Activated B cell treated with CpG ODN at 0.5 μM for 24 hours (primary cell): ENCODE measurements around the gene MGAT5. TPM values are rescaled to one million over a fixed set of nuclear protein-coding genes. Genes with fewer than 3 reads are reported as not detected.

ENCODE experiments used
- ATAC-seq: fragments of 200-7000 bp; cut with Tn5 transposase; one replicate; pipeline ENCODE4 v1.10.0; 2021; ENCODE audit warnings: low read depth, mild to moderate bottlenecking, moderate library complexity
- CTCF ChIA-PET: fragments of 350-600 bp; sonication (Branson Sonifier 250); formaldehyde crosslinking; loops from one replicate; lab custom pipeline; 2021; ENCODE audit warnings: antibody characterized with exemption; lab: Charles Lee
- POLR2A ChIA-PET: fragments of 350-600 bp; sonication (Branson Sonifier 250); formaldehyde crosslinking; loops from one replicate; lab custom pipeline; 2021; ENCODE audit warnings: antibody characterized with exemption; lab: Charles Lee
- DNase-seq: peaks from one replicate; pipeline ENCODE4 v3.0.0; 2022
- H3K27ac Mint-ChIP-seq: one replicate; pipeline ENCODE4 v1.8.0; 2020; ENCODE audit warnings: mixed read lengths
- H3K27me3 Mint-ChIP-seq: one replicate; pipeline ENCODE4 v1.8.0; 2021; ENCODE audit warnings: mixed read lengths
- H3K36me3 Mint-ChIP-seq: one replicate; pipeline ENCODE4 v1.8.0; 2021; ENCODE audit warnings: low read depth, mixed read lengths
- H3K4me1 Mint-ChIP-seq: one replicate; pipeline ENCODE4 v1.8.0; 2021; ENCODE audit warnings: mixed read lengths
- H3K4me3 Mint-ChIP-seq: one replicate; pipeline ENCODE4 v1.8.0; 2020; ENCODE audit warnings: mild to moderate bottlenecking, mixed read lengths
- H3K9me3 Mint-ChIP-seq: one replicate; pipeline ENCODE4 v1.8.0; 2020; ENCODE audit warnings: mixed read lengths
- intact Hi-C: fragments of 100-400 bp; cut with micrococcal nuclease; formaldehyde crosslinking; loops from one replicate; pipeline ENCODE4 v1.15.1; 2024
- total RNA-seq: library from RNA; stranded (reverse); gene quantifications from 2 replicates; pipeline ENCODE4 v1.2.3, GENCODE V29; 2022
- TF ChIP-seq, protein P1 (sequence below): fragments of 200-600 bp; IDR thresholded peaks from one replicate; pipeline ENCODE4 v1.8.0; 2022; ENCODE audit warnings: antibody characterized with exemption, mild to moderate bottlenecking

The MGAT5 gene
- total RNA-seq, 1 donor from 2014 or later: 66.7 TPM

DNA sequence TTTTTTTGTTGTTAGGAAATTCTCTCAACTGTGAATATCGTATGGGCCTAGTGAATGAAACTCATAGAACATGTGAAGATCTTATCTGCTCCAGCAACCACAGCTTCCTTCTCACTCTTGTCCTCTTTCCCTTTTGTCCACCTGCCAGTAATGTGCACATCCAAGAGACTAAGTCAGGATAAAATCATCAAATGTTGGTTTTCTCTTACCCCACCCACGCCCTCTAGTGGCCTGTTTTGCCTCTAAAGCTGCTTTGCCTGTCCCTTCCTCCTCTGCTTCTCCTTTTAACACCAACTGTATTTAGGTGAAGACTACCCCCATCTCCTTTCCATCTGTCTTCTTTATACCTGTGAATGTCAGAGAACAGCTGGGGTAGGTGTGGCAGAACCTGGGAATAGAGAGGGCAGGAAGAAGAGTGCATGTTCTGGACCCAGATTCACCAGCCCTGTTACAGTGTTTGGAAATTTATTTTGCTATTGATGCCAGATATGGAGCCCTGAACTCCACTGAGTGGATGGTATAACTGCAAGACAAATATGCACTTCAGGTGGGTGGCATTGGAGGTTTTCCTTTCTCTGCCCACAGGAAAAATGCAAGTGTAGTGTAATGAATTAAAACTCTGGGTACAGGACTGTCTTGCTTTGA lies 8.4 kb upstream of the MGAT5 start:
- intact Hi-C loops: loop anchor here (1.0 to 5.0 kb wide), 6 partner anchors 15 to 167 kb away; no protein-coding TSS in a partner anchor
- ATAC-seq (peak; percentile 35), DNase-seq (peak; percentile 43)
- Mint-ChIP-seq H3K4me1 (peaks cover 95% of the 10 kb centered on the region), H3K9me3 (no peaks in the 10 kb centered on the region), H3K27me3 (no peaks in the 10 kb centered on the region), H3K4me3 (peak overlapping the region; percentile 58), H3K36me3 (no peaks in the 10 kb centered on the region), H3K27ac (peak overlapping the region; percentile 75)
- TF ChIP-seq, protein P1, sequence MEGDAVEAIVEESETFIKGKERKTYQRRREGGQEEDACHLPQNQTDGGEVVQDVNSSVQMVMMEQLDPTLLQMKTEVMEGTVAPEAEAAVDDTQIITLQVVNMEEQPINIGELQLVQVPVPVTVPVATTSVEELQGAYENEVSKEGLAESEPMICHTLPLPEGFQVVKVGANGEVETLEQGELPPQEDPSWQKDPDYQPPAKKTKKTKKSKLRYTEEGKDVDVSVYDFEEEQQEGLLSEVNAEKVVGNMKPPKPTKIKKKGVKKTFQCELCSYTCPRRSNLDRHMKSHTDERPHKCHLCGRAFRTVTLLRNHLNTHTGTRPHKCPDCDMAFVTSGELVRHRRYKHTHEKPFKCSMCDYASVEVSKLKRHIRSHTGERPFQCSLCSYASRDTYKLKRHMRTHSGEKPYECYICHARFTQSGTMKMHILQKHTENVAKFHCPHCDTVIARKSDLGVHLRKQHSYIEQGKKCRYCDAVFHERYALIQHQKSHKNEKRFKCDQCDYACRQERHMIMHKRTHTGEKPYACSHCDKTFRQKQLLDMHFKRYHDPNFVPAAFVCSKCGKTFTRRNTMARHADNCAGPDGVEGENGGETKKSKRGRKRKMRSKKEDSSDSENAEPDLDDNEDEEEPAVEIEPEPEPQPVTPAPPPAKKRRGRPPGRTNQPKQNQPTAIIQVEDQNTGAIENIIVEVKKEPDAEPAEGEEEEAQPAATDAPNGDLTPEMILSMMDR: peak; percentile 19
- POLR2A ChIA-PET: interaction anchor here (0.6 to 4.6 kb wide), 8 partner anchors 9 to 166 kb away, joined by 3 to 63 read pairs (median 5); partner anchors contain the start of gene MGAT5
- CTCF ChIA-PET: interaction anchor here (0.7 to 5.5 kb wide), 49 partner anchors 9 to 361 kb away, joined by 3 to 121 read pairs (median 5); partner anchors contain the start of gene MGAT5

DNA sequence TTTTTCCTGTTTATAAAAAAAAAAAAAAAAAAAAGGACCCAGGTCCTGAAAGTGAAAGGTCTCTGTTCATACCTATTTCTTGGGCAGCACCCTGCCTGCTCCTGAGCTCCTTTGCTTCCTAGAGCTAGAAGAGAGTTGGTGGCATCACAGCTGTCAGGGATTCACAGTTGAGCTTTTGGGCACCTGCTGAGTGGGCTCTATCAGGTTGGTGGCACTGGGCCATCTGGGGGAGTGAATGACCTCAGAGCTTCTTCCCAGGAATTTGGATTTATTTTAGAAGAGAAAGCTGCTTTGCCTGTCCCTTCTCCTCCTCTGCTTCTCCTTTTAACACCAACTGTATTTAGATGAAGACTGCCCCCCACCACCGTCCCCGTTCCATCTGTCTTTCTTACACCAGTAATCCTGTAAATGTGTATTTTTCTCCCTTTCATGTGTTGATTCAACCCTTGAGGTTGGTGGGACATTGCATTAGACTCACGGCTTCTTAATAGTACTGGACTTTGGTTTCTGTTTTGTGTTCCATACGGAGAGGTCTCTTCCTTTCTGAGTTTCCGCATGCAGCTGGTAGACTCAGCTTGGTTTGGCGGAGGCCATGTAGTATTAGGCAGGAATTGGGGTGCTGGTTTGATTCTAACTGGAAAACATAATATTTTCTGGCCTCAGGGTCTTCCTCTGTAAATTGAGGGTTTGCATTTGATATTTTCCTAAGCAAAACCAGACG lies 7.6 kb upstream of the MGAT5 start:
- Mint-ChIP-seq H3K36me3 (no peaks in the 10 kb centered on the region), H3K9me3 (no peaks in the 10 kb centered on the region), H3K27me3 (no peaks in the 10 kb centered on the region), H3K4me3 (peak overlapping the region; percentile 61), H3K4me1 (peaks cover 98% of the 10 kb centered on the region), H3K27ac (peak overlapping the region; percentile 82)
- ATAC-seq: no peak
- DNase-seq: no peak
- intact Hi-C loops: loop anchor here (2.0 to 5.0 kb wide), 3 partner anchors 16 to 91 kb away; no protein-coding TSS in a partner anchor
- POLR2A ChIA-PET: interaction anchor here (0.6 to 4.6 kb wide), 6 partner anchors 8 to 165 kb away, joined by 3 to 63 read pairs (median 10); partner anchors contain the start of gene MGAT5
- TF ChIP-seq, protein P1: no peak
- CTCF ChIA-PET: interaction anchor here (0.7 to 5.5 kb wide), 29 partner anchors 9 to 362 kb away, joined by 3 to 121 read pairs (median 5); partner anchors contain the start of gene MGAT5

DNA sequence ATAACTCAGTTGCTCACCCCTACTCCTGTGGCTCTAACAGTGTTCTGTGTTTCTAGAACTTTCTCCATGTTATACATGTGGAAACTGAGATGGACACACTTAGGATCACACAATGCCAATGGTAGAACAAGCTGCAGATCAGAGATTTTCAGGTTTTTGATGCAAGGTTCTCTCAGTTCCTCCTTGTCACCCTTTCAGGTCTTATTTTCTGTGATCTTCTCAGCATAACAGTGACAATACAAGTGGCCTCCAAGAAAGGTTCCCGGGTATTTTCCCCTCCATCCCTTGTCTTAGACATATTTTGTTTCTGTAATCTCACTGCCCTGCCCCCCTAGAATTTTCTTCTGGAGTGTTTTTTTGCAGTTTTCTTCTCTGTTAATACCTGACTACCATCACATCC lies 6.2 kb upstream of the MGAT5 start:
- ChIA-PET CTCF (interaction anchor here (1.0 to 1.9 kb wide), 2 partner anchors 129 to 164 kb away, joined by 6 to 9 read pairs; no protein-coding TSS in a partner anchor), POLR2A (interaction anchor here (0.7 to 1.4 kb wide), 7 partner anchors 14 to 128 kb away, joined by 3 to 7 read pairs (median 3); no protein-coding TSS in a partner anchor)
- peak overlapping the region; percentile 21 for H3K4me3 Mint-ChIP-seq
- peak; percentile 15 for ATAC-seq
- intact Hi-C loops: loop anchor here (2.0 to 5.0 kb wide), 3 partner anchors 15 to 90 kb away; no protein-coding TSS in a partner anchor
- DNase-seq: no peak
- no peaks in the 10 kb centered on the region for H3K36me3 Mint-ChIP-seq
- H3K4me1 Mint-ChIP-seq: peaks cover 99% of the 10 kb centered on the region
- TF ChIP-seq, protein P1: no peak
- no peaks in the 10 kb centered on the region for H3K27me3 Mint-ChIP-seq
- H3K27ac Mint-ChIP-seq: peak overlapping the region; percentile 82
- H3K9me3 Mint-ChIP-seq: no peaks in the 10 kb centered on the region

DNA sequence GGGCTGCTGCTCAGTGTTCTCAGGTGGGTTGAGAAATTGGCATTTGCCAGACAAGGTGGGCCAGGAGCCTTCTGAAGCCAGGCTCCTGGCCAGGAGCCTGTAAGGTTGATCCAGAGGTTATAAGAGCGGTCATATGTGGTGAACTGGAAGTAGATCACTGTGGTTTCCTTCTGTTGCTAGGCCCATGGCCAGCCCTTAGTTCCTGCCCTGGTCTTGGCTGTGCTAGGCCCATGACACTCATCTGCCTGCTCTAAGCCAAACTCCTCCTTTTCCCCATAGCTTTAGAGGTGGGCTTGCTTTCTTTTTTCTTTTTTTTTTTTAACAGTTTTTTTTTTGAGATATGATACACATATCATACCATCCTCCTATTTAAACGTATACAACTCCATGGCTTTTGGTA lies 5.0 kb upstream of the MGAT5 start:
- CTCF ChIA-PET: interaction anchor here (1.9 kb wide), 1 partner anchor 131 kb away, joined by 9 read pairs; no protein-coding TSS in a partner anchor
- intact Hi-C loops: loop anchor here (5.0 kb wide), 2 partner anchors 42 to 88 kb away; no protein-coding TSS in a partner anchor
- TF ChIP-seq, protein P1: no peak
- Mint-ChIP-seq H3K27ac (peak overlapping the region; percentile 82), H3K4me3 (no peak overlapping the region), H3K4me1 (peaks cover 99% of the 10 kb centered on the region), H3K36me3 (no peaks in the 10 kb centered on the region), H3K27me3 (no peaks in the 10 kb centered on the region), H3K9me3 (no peaks in the 10 kb centered on the region)
- DNase-seq (no peak), ATAC-seq (no peak)
- POLR2A ChIA-PET: interaction anchor here (0.6 to 6.5 kb wide), 4 partner anchors 15 to 163 kb away, joined by 3 to 66 read pairs (median 4); no protein-coding TSS in a partner anchor
